Activated effector memory CD4-positive, alpha-beta T cell treated with anti-CD3 and anti-CD28 coated beads, Interleukin-2, amount 50 U/mL, for 16 hours (primary cell): ENCODE results near the gene METTL2B.
A peak's percentile ranks its signal among the peaks of the same experiment; 100 is the strongest.
"Not testable (repeated sequence)": the region's sequence is repeated elsewhere in the genome, so short reads cannot be mapped to it uniquely, and the experiment has no call there.

Experiments
- DNase-seq: peaks from one replicate; pipeline ENCODE4 v3.0.0-alpha.2; 2020

The METTL2B gene

GRCh38 chr7:128529191-128529590, 52.6 kb downstream of the METTL2B start:
- DNase-seq = not testable (repeated sequence)

- peak; percentile 83 for DNase-seq
Observed at GRCh38 chr7:128530121-128530854, 53.7 kb downstream of the METTL2B start.

DNA sequence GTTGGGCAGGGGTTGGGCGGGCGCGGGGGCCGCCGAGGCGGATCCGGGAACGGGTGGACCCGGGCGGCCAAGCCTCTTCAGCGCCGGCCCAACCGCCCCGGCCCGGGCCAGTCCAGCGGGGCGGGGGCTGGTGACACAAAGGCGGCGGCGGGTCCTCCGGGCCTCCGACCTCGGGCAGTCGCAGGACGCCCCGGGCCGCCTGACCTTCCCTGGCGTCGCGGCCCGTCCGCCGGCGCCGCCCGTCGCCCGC, 54.2 kb downstream of the METTL2B start:
- DNase-seq = no peak

- DNase-seq = peak; percentile 92
Observed at GRCh38 chr7:128531105-128531954, 54.8 kb downstream of the METTL2B start.

- peak; percentile 80 for DNase-seq
Observed at GRCh38 chr7:128531955-128532478, 55.5 kb downstream of the METTL2B start.

GRCh38 chr7:128532956-128533355, 56.4 kb downstream of the METTL2B start:
- DNase-seq = not testable (repeated sequence)

GRCh38 chr7:128537410-128537809, 60.9 kb downstream of the METTL2B start:
- not testable (repeated sequence) for DNase-seq

- not testable (repeated sequence) for DNase-seq
Observed at GRCh38 chr7:128542530-128542929, 66.0 kb downstream of the METTL2B start.

DNA sequence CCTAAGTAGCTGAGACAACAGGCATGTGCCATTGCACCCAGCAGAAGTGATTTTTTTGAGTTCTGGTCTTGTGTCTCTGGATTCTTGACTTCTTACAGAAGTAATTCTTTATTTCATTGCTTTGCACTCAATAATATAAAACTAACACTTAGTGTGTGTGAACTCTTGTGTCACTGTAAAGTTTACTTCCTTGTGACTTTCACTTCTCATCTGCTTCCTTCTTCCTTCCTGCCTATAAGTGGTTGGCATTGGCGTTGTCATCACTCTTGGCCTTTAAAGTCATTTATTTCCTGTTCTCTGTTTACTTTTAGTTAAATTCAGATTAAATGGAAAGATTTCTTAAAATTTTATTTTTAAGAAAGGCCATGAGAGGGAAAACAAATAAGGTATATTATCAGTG, 66.8 kb downstream of the METTL2B start:
- DNase-seq = not testable (repeated sequence)

- not testable (repeated sequence) for DNase-seq
Observed at GRCh38 chr7:128546319-128546851, 69.8 kb downstream of the METTL2B start.

DNA sequence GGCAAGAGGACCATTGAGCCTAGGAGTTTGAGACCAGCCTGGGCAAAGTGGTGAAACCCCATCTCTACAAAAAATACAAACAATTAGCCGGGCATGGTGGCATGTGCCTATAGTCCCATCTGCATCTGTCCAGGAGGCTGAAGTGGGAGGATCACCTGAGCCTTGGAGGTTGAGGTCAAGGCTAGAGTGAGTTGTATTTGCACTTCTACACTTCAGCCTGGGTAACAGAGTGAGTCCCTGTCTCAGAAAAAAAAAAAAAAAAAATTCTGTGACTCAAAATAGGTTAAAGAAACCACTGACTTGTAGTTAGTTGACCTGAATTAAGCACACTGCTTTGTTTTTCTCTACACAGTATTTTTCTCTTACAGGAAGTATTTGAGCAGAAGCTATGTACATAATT, 74.4 kb downstream of the METTL2B start:
- no peak for DNase-seq

GRCh38 chr7:128554394-128554793, 77.8 kb downstream of the METTL2B start:
- not testable (repeated sequence) for DNase-seq
